ENCODE results near the gene MAGEC2.

MAGEC2 gene

GRCh38 chrX:142204522-142205433, at the start of gene MAGEC2:
Gene MAGEC2 (minus strand): TSS chrX:142205290. CDS start chrX:142203987, 1,303 bp downstream.
- Histone ChIP-seq H3K27me3 (ENCODE audit: control insufficient read depth in 1 of 2, insufficient read depth in 2 of 2, low read length in 2 of 2) (no peaks in the 10 kb centered on the region), H3K27ac (ENCODE audit: low read depth, low read length) (no peak within 1 kb of the TSS), H3K9me3 (ENCODE audit: low read length) (no peaks in the 10 kb centered on the region), H3K4me3 (ENCODE audit: low read depth in 1 of 2, low read length in 2 of 2) (no peak within 1 kb of the TSS), H3K9ac (ENCODE audit: low read length) (no peak within 1 kb of the TSS), H3K4me1 (ENCODE audit: insufficient read depth, low read length) (no peaks in the 10 kb centered on the region), H3K36me3 (ENCODE audit: insufficient read depth, low read length) (no peaks in the 10 kb centered on the region)

GRCh38 chrX:142251680-142252079, 46.6 kb upstream of the MAGEC2 start:
- Histone ChIP-seq H3K4me1 (ENCODE audit: insufficient read depth, low read length) (no peaks in the 10 kb centered on the region), H3K36me3 (ENCODE audit: insufficient read depth, low read length) (no peaks in the 10 kb centered on the region), H3K4me3 (ENCODE audit: low read depth in 1 of 2, low read length in 2 of 2) (no peak overlapping the region), H3K27ac (ENCODE audit: low read depth, low read length) (no peak overlapping the region), H3K9me3 (ENCODE audit: low read length) (no peaks in the 10 kb centered on the region), H3K27me3 (ENCODE audit: control insufficient read depth in 1 of 2, insufficient read depth in 2 of 2, low read length in 2 of 2) (no peaks in the 10 kb centered on the region), H3K9ac (ENCODE audit: low read length) (no peak overlapping the region)

GRCh38 chrX:142251202-142251601, 46.1 kb upstream of the MAGEC2 start:
- no peak overlapping the region for H3K4me3 ChIP-seq (ENCODE audit: low read depth in 1 of 2, low read length in 2 of 2)
- no peaks in the 10 kb centered on the region for H3K4me1 ChIP-seq (ENCODE audit: insufficient read depth, low read length)
- no peak overlapping the region for H3K27ac ChIP-seq (ENCODE audit: low read depth, low read length)

GRCh38 chrX:142250502-142250901, 45.4 kb upstream of the MAGEC2 start:
- no peaks in the 10 kb centered on the region for H3K4me1 ChIP-seq (ENCODE audit: insufficient read depth, low read length)
- no peaks in the 10 kb centered on the region for H3K36me3 ChIP-seq (ENCODE audit: insufficient read depth, low read length)
- no peak overlapping the region for H3K9ac ChIP-seq (ENCODE audit: low read length)
- H3K4me3 ChIP-seq (ENCODE audit: low read depth in 1 of 2, low read length in 2 of 2), result no peak overlapping the region
- no peak overlapping the region for H3K27ac ChIP-seq (ENCODE audit: low read depth, low read length)
- no peaks in the 10 kb centered on the region for H3K9me3 ChIP-seq (ENCODE audit: low read length)
- no peaks in the 10 kb centered on the region for H3K27me3 ChIP-seq (ENCODE audit: control insufficient read depth in 1 of 2, insufficient read depth in 2 of 2, low read length in 2 of 2)

More at GRCh38 chrX:142251202-142251601, 46.1 kb upstream of the MAGEC2 start:
- H3K27me3 ChIP-seq (ENCODE audit: control insufficient read depth in 1 of 2, insufficient read depth in 2 of 2, low read length in 2 of 2), result no peaks in the 10 kb centered on the region
- H3K9ac ChIP-seq (ENCODE audit: low read length), result no peak overlapping the region
- no peaks in the 10 kb centered on the region for H3K9me3 ChIP-seq (ENCODE audit: low read length)
- H3K36me3 ChIP-seq (ENCODE audit: insufficient read depth, low read length), result no peaks in the 10 kb centered on the region

- Histone ChIP-seq H3K4me1 (ENCODE audit: insufficient read depth, low read length) (no peaks in the 10 kb centered on the region), H3K9me3 (ENCODE audit: low read length) (no peaks in the 10 kb centered on the region), H3K9ac (ENCODE audit: low read length) (no peak overlapping the region), H3K27ac (ENCODE audit: low read depth, low read length) (no peak overlapping the region), H3K4me3 (ENCODE audit: low read depth in 1 of 2, low read length in 2 of 2) (no peak overlapping the region), H3K27me3 (ENCODE audit: control insufficient read depth in 1 of 2, insufficient read depth in 2 of 2, low read length in 2 of 2) (no peaks in the 10 kb centered on the region), H3K36me3 (ENCODE audit: insufficient read depth, low read length) (no peaks in the 10 kb centered on the region)
These were observed 44.6 kb upstream of the MAGEC2 start for GRCh38 chrX:142249721-142250120.

- H3K27ac ChIP-seq (ENCODE audit: low read depth, low read length), result no peak overlapping the region
- H3K27me3 ChIP-seq (ENCODE audit: control insufficient read depth in 1 of 2, insufficient read depth in 2 of 2, low read length in 2 of 2), result no peaks in the 10 kb centered on the region
- no peaks in the 10 kb centered on the region for H3K4me1 ChIP-seq (ENCODE audit: insufficient read depth, low read length)
- H3K9ac ChIP-seq (ENCODE audit: low read length), result no peak overlapping the region
- H3K4me3 ChIP-seq (ENCODE audit: low read depth in 1 of 2, low read length in 2 of 2), result no peak overlapping the region
- no peaks in the 10 kb centered on the region for H3K9me3 ChIP-seq (ENCODE audit: low read length)
- no peaks in the 10 kb centered on the region for H3K36me3 ChIP-seq (ENCODE audit: insufficient read depth, low read length)
These were observed 39.5 kb upstream of the MAGEC2 start for GRCh38 chrX:142244568-142244967.

- no peaks in the 10 kb centered on the region for H3K36me3 ChIP-seq (ENCODE audit: insufficient read depth, low read length)
- no peak overlapping the region for H3K9ac ChIP-seq (ENCODE audit: low read length)
- no peak overlapping the region for H3K27ac ChIP-seq (ENCODE audit: low read depth, low read length)
- H3K27me3 ChIP-seq (ENCODE audit: control insufficient read depth in 1 of 2, insufficient read depth in 2 of 2, low read length in 2 of 2), result no peaks in the 10 kb centered on the region
- no peaks in the 10 kb centered on the region for H3K4me1 ChIP-seq (ENCODE audit: insufficient read depth, low read length)
- no peaks in the 10 kb centered on the region for H3K9me3 ChIP-seq (ENCODE audit: low read length)
- no peak overlapping the region for H3K4me3 ChIP-seq (ENCODE audit: low read depth in 1 of 2, low read length in 2 of 2)
These were observed 33.4 kb upstream of the MAGEC2 start for GRCh38 chrX:142238536-142238935.

- no peaks in the 10 kb centered on the region for H3K9me3 ChIP-seq (ENCODE audit: low read length)
- no peaks in the 10 kb centered on the region for H3K27me3 ChIP-seq (ENCODE audit: control insufficient read depth in 1 of 2, insufficient read depth in 2 of 2, low read length in 2 of 2)
- no peak overlapping the region for H3K4me3 ChIP-seq (ENCODE audit: low read depth in 1 of 2, low read length in 2 of 2)
- H3K9ac ChIP-seq (ENCODE audit: low read length), result no peak overlapping the region
- no peaks in the 10 kb centered on the region for H3K36me3 ChIP-seq (ENCODE audit: insufficient read depth, low read length)
- no peak overlapping the region for H3K27ac ChIP-seq (ENCODE audit: low read depth, low read length)
- H3K4me1 ChIP-seq (ENCODE audit: insufficient read depth, low read length), result no peaks in the 10 kb centered on the region
These were observed 28.3 kb upstream of the MAGEC2 start for GRCh38 chrX:142233400-142233799.

GRCh38 chrX:142214081-142214480, 9.0 kb upstream of the MAGEC2 start:
- Histone ChIP-seq H3K9ac (ENCODE audit: low read length) (no peak overlapping the region), H3K27ac (ENCODE audit: low read depth, low read length) (no peak overlapping the region), H3K27me3 (ENCODE audit: control insufficient read depth in 1 of 2, insufficient read depth in 2 of 2, low read length in 2 of 2) (no peaks in the 10 kb centered on the region), H3K9me3 (ENCODE audit: low read length) (peaks cover 3% of the 10 kb centered on the region), H3K4me1 (ENCODE audit: insufficient read depth, low read length) (no peaks in the 10 kb centered on the region), H3K36me3 (ENCODE audit: insufficient read depth, low read length) (no peaks in the 10 kb centered on the region), H3K4me3 (ENCODE audit: low read depth in 1 of 2, low read length in 2 of 2) (no peak overlapping the region)

- no peaks in the 10 kb centered on the region for H3K27me3 ChIP-seq (ENCODE audit: control insufficient read depth in 1 of 2, insufficient read depth in 2 of 2, low read length in 2 of 2)
- H3K4me3 ChIP-seq (ENCODE audit: low read depth in 1 of 2, low read length in 2 of 2), result no peak overlapping the region
- no peaks in the 10 kb centered on the region for H3K36me3 ChIP-seq (ENCODE audit: insufficient read depth, low read length)
- no peaks in the 10 kb centered on the region for H3K9me3 ChIP-seq (ENCODE audit: low read length)
- H3K27ac ChIP-seq (ENCODE audit: low read depth, low read length), result no peak overlapping the region
- no peaks in the 10 kb centered on the region for H3K4me1 ChIP-seq (ENCODE audit: insufficient read depth, low read length)
- H3K9ac ChIP-seq (ENCODE audit: low read length), result no peak overlapping the region
These were observed 4.0 kb downstream of the MAGEC2 start for GRCh38 chrX:142201113-142201512.

GRCh38 chrX:142186103-142186502, 19.0 kb downstream of the MAGEC2 start:
- no peak overlapping the region for H3K4me3 ChIP-seq (ENCODE audit: low read depth in 1 of 2, low read length in 2 of 2)
- no peak overlapping the region for H3K9ac ChIP-seq (ENCODE audit: low read length)
- H3K27me3 ChIP-seq (ENCODE audit: control insufficient read depth in 1 of 2, insufficient read depth in 2 of 2, low read length in 2 of 2), result no peaks in the 10 kb centered on the region
- no peaks in the 10 kb centered on the region for H3K9me3 ChIP-seq (ENCODE audit: low read length)
- H3K4me1 ChIP-seq (ENCODE audit: insufficient read depth, low read length), result no peaks in the 10 kb centered on the region
- no peak overlapping the region for H3K27ac ChIP-seq (ENCODE audit: low read depth, low read length)
- H3K36me3 ChIP-seq (ENCODE audit: insufficient read depth, low read length), result no peaks in the 10 kb centered on the region
